Stimulated activated CD8-positive, alpha-beta memory T cell treated with anti-CD3 and anti-CD28 coated beads, Interleukin-12 subunit alpha, Interleukin-12 subunit beta, amount 100 ng/mL, for 1 hour (primary cell): ENCODE data around the gene ZNF207.
A peak's percentile ranks its signal among the peaks of the same experiment; 100 is the strongest.
"Not testable (repeated sequence)": the region's sequence is repeated elsewhere in the genome, so short reads cannot be mapped to it uniquely, and the experiment has no call there.

Source experiments
- DNase-seq: peaks from one replicate; pipeline ENCODE4 v3.0.0-alpha.2; 2020; ENCODE audit warnings: low read depth

ZNF207 gene

DNA sequence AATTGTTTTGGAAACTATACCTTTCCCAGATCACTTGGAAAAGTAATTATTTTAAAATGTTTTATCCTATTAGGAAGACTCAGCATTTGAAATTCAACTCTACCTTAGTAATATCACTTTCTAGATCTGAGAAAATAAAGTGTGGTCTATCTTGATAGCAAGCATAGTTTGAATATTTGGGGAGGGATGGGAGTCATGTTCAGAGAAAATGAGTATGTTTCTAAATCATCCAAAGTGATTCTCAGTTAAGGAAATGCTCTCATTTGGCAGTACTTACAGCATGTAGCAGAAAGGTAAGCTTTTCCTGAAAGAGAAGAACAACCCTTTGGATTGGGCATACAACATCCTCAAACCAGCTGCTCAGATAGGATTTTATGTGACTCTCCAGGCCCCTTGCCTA is 14.9 kb upstream of the ZNF207 start:
- DNase-seq: no peak

DNA sequence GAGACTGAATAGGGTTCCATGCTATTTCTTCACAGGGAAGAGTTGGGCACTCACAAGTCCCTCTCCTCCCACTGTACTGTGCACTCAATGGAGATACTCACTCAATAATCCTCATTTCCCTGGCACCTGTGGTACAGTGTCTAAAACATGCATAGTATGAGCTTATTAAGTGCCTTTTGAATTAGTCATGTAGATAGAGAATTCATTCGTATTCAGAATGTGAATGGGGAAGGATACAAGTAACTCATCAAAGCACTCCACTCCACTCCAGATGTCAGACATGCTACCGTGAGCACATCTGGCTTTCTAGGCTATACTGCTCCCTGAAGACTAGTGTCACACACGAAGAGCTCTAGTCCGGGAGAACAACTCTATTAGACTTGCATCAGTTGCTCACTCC is 14.3 kb upstream of the ZNF207 start:
- DNase-seq: no peak

DNA sequence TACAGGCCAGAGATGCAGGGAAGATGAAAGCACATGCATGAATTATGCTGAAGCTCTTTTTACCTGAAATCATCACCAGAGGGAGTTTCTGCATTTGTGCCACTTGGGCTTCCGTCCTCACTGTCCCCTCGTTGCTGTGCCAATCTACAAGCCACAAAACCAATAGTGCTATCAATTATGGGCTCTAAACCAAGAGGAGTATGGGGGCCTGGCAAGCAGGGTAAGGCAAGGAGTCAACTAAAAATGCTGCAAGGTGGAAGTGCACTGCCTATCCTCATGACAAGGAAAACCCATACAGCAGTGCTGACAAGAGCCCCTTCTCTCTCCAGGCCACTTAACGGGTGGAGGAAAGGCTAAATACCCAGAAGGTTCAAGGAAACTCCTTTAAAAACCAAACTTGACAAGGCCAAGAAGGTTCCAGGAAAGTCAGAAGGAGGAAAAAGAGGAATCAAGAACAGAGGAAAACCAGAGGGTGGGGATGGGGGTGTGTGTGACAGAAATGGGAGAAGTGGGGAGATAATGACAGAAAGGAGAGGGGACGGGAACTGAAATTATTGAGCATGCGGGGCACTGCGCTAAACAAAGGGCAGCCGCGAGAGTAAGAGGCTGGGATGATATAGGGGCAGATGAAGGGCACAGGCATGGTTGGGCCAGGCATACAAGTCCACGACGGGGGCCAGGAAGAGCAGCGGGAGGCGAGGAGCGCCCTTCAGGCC is 8.7 kb upstream of the ZNF207 start:
- DNase-seq: no peak

GRCh38 chr17:32341857-32342602 is 7.9 kb upstream of the ZNF207 start, which contains the start of gene C17orf75:
Gene C17orf75, minus strand, starts transcription at chr17:32342173. Its CDS starts 34 bp downstream, at chr17:32342139.
- peak; percentile 61 for DNase-seq

GRCh38 chr17:32342603-32343325 is 7.2 kb upstream of the ZNF207 start:
- no peak for DNase-seq

DNA sequence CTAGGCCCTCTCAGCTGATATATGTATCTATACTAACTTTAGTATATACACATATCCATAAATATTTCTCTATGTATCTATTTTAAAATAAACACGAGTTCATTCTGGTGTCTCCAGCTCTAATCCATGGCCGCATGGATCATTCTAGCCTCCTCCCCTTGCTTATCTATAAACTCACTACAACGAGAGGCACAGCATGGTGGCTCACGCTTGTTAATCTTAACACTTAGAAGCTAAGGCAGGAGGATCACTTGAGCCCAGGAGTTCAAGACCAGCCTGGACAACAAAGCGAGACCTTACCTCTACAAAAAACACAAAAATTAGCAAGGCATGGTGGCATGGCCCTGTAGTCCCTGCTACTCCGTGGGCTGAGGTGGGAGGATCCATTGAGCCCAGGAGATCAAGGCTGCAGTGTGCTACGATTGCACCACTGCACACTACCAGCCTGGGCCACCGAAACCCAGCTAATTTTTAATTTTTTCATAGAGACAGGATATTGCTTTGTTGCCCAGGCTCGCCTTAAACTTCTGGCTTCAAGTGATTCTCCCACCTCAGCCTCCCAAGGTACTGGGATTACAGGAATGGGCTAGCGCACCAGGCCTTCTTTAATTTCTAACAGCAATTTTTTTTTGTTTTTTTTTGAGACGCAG is 3.9 kb upstream of the ZNF207 start:
- DNase-seq: no peak

GRCh38 chr17:32348483-32348800 is 1.5 kb upstream of the ZNF207 start:
- DNase-seq: no peak

GRCh38 chr17:32349503-32349853 is 479 bp upstream of the ZNF207 start:
- no peak for DNase-seq

GRCh38 chr17:32350666-32351418 is 885 bp downstream of the ZNF207 start:
- DNase-seq: peak; percentile 19

- DNase-seq: not testable (repeated sequence)
Measured at GRCh38 chr17:32352734-32353133, 2.8 kb downstream of the ZNF207 start.

- no peak for DNase-seq
Measured at GRCh38 chr17:32355649-32356377, 5.9 kb downstream of the ZNF207 start.

DNA sequence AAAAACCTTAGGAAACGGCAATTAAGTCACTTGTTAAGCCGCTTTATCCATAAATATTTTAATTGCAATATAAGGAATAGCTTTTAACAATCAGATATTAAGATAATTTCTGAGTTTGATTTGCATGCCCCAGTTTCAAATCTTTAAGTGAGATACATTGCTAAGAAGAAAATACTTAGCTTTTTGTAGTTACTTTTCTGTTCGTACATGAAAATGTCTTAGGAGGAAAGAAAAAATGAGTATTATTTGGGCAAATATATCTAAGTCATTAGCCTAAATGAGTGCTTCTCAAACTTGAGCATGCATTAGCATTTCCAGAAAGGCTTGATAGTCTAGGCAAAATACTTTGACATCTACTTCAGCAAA is 6.4 kb downstream of the ZNF207 start:
- DNase-seq: no peak

- no peak for DNase-seq
Measured at GRCh38 chr17:32356750-32357149, 6.8 kb downstream of the ZNF207 start.

- DNase-seq: no peak
Measured at GRCh38 chr17:32357615-32358014, 7.7 kb downstream of the ZNF207 start.

GRCh38 chr17:32361270-32361669 is 11.3 kb downstream of the ZNF207 start:
- DNase-seq: no peak

DNA sequence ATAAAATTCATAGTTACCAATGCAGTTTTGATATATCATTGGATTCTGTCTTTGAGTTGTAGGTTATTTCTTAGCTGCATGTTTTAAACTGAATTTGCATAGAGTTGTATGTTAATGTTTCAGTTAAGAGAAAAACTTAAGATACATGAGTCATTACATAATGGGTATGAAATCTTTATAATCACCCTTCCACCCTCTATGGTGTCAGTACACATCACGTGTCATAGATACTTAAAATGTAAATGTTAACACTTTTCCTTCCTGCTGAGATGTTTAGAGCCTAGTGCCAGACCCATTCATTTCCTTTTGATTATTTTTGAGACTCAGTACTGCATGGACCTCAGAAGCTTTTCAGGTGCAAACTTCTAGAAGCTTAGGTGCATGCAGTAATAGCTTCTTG is 20.5 kb downstream of the ZNF207 start:
- DNase-seq: no peak

- no peak for DNase-seq
Measured at GRCh38 chr17:32382526-32383223, 32.7 kb downstream of the ZNF207 start.

DNA sequence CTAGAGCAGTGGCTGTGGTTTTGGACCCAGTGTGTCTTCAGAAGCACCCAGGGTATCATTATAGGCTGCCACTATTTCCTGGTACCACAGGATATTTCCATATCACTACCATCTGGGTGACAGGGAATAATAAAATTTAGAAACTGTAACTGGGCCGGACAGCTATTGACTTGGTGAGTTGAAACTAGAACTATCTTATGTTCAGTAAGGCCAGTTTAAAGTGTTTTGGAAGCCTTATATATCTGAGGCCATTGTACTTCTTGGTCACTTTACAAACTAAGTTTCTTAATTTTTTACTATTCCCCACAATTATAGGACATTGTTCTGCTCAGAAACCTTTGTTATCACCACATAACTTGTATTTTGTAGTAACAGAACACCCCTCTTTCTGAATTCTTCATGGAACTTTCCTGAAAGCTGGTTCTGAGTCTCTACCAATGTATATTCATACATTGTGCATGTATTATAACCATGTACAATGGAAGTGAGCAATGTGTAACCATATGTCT is 34.0 kb downstream of the ZNF207 start:
- no peak for DNase-seq

DNA sequence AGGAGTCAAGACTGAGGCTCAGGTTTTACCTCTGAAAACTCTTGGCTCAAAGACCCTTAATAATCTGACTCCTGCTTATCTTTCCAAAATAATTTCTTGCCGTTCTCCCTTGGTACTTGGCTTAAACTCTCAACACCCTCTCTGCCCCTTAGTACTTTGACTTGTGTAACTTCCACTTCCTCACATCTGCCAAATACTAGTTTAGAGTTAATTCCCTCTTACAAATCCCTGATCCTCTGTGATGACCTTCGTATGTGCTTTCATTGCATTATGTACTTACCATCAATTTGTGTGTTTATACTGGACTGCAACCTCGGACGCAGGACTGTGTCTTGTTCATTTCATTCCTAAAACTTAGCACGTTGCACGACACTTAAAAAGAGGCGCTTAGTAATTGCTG is 35.2 kb downstream of the ZNF207 start:
- no peak for DNase-seq

DNA sequence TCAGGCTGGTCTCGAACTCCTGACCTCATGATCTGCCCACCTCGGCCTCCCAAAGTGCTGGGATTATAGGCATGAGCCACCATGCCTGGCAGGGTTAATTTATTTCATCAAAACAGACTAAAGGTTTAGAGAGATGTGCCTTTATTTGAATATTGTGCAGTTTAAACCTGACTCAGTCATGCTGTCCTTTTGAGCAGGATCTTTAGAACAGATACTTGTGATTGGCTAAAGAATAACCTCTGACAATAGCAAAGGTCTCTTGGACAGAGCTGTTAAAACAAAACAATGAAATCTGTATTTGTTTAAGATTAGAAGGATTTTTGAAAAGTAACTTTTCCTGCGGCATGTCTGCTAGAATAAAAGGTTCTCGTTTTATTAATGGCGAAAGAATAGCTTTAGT is 36.0 kb downstream of the ZNF207 start:
- no peak for DNase-seq
